NCI-H1417 (cell line): ENCODE measurements around the gene ZNF547.

ENCODE experiments used
- DNase-seq, 3 experiments: peaks; one replicate each; lab custom pipeline; 2025; lab: John Stamatoyannopoulos, UW

ZNF547 gene

DNA sequence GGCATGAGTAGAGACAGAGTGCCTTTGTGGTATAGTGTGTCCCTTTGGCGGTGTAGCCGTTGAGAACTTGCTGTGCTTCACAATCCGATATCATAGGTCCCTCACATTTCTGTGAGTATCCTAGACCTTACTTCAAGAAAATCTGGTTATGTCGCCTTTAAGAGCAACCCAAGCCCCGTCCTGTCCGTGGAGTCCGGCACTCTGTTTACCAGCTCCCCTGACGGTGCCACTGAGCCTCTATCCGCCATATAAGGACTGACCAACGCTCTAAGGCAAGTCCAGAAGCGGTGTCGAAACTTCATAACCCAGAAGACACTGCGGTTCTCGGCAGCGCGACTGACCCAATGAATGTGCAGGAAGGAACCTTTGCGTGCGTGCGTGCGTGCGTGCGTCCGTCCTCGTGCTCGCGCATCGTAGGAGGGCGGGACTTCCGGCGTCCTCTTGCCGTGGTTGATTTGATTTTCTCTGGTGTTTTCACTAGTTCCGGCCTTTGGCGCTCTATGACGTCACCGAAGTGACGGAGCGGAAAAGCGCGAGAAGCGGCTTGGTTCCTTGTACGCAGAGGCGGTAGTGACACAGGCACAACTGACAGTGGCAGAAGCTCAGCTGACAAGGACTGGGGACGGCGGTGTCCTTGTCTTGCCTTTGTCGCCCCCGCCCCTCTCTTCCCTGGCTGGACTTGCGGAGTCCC, at the start of gene ZNF547, which contains the start of gene TRAPPC2B:
Gene ZNF547 (plus strand): TSS at position 555 of the 691 bp plus-strand sequence. CDS start 5,005 bp downstream, outside the sequence.
Gene TRAPPC2B (plus strand): TSS at position 555 of the 691 bp plus-strand sequence. CDS start 1,283 bp downstream, outside the sequence.
- DNase-seq: peak; percentile 97 to 100 (median 99)

DNA sequence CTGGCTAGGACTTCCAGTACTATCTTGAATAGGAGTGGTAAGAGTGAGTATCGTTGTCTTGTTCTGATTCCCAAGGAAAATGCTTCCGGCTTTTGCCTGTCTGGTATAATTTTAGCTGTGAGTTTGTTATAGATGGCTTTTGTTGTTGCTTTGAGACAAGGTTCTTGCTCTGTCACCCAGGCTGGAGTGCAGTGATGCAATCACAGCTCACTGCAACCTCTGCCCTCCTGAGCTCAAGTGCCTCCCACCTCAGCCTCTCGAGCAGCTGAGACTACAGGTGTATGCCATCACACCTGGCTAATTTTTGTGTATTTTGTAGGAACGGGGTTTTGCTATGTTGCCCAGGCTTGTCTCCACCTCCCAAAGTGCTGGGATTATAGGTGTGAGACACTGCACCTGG, 49.2 kb upstream of the ZNF547 start:
- peak in 2 of 3 experiments; percentile 9 to 56 for DNase-seq

DNA sequence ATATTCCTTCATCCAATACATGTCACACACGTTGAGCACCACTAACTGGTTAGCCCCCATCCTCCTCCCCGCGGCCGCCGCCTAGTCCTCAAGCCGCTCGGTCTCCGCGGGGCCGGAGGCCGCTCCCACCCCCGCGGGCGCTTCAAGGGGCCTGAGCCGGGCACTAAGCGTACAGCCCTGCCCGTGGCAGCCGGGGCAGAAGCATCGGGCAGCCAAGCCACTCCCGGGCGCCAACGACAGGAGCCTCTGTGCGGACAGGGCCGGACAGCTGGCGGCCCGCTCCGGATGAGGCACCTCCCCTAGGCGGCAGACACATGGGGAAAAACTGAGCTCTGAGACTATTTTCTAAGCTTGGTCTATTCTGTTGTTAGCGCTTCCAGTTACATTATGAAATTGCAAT, 45.8 kb upstream of the ZNF547 start:
- DNase-seq: no peak

DNA sequence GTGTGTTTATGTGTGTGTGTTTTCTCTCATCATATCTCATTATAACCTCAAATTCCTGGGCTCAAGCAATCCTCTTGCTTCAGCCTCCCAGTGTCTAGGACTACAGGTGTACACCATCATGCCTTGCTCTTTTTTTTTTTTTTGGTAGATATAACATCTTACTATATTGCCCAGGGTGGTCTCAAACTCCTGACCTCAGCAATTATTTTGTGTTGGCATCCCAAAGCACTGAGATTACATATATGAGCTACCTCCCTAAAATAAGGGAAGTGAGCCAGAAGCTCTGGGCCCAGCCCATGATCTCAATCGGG, 43.5 kb upstream of the ZNF547 start:
- no peak for DNase-seq

DNA sequence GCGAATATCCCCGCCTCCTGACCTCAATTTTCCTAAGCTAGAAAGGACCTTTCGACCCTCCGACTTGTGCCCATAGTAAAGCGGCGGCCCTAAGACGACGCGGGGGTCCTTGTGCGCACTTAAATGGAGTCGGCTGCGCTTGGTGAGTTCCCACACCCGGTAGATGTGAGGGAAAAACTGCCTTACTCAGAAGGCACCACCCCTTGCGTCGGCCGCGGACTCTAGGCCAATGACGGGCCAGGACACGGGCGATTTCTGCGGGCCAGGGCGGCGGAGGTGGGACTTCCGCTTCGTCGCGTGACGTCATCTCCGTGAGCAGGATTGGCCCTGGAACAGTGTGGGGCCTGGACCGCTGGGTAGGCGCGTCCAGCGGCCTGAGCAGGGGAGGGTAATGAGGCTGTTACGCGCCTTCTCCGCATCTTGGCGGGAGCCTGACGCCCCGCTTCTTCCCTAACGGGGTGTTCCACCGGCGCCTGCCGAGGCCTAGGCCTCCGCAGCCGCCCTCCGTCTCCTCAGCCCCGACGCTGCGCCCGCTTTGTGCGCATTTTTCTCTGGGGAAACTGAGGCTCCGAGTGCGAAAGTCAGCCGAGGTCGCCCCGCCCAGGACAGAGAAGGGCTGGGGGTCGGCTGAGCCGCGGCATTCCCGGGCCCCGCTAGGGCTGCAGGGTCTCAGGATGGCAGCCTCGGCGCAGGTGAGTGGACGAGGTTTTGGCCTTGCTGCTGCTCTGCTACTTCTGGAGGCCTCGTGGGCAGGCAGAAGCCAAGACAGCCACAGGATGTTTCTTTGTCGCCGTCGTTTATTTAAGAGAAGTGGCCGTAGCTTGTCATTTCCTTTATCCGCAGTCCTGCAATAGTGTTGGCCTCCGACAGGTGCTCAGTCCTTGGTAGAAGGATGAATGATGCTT, 42.9 kb upstream of the ZNF547 start, which contains the start of gene ZNF543:
Gene ZNF543 (plus strand): TSS at position 293 of the 905 bp plus-strand sequence. CDS start 382 bp downstream, at position 675.
- DNase-seq: peak; percentile 92 to 96 (median 96)

DNA sequence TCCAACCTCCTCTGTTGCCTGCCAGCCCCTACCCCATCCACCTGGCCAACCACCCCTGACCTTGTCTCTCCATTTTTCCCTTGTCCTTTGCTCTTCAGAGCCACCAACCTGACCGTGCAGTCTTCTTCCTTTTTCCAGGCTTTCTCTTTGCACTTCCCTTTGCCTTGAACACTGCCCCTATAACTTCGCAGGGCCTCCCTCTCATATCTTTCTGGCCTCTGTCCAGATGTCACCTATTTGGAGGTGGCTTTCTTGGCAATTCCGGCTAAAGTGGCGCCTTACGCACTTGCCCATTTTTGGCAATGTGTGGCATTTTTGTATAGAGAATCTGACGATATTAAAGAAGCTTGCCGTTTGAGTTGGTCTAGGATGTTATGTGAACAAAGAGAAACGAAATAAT, 42.2 kb upstream of the ZNF547 start:
- no peak for DNase-seq

DNA sequence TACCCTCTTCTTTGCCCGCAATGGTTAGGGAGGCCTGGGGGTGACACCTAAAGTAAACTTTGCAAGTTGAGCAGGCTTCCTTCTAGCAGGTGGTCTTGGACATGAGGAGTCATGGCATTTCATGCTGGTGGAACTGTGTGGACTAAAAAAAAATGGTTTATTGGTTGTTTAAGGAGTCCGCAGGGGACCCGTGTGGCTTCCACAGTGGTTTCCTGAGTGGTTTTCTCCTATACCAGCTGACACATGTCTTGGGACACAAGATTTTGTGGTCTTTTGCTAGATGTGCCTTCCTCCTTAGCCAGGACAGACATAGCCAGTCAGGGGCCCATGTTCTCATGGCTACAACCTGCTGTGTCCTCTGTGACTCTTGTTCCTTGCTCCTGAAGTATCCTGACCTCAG, 41.6 kb upstream of the ZNF547 start:
- no peak for DNase-seq

DNA sequence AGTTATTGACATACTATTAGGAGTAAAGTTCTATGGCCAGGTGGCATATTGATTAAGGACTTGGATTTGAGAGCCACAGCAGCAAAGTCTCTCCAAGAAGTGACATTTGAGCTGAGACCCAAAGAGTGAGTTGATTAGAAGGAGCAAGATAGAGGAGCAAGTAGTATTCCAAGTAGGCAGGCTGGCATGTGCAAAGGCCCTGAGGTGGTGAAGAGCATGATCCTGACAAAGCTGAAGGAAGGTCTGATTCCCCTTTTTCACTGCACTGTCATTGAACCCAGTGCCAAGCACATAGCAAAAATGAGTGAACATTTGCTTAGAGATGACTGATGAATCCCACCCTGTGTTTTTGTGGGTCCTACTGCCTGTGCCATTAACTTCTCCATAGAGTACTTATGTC, 38.4 kb upstream of the ZNF547 start:
- no peak for DNase-seq

DNA sequence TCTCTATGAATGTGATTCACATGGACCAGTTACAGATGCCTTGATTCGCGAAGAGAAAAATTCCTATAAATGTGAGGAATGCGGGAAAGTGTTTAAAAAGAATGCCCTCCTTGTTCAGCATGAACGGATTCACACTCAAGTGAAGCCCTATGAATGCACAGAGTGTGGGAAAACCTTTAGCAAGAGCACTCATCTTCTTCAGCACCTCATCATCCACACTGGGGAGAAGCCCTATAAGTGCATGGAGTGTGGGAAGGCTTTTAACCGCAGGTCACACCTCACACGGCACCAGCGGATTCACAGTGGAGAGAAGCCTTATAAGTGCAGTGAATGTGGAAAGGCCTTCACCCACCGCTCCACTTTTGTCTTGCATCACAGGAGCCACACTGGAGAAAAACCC, 35.4 kb upstream of the ZNF547 start:
- no peak for DNase-seq

DNA sequence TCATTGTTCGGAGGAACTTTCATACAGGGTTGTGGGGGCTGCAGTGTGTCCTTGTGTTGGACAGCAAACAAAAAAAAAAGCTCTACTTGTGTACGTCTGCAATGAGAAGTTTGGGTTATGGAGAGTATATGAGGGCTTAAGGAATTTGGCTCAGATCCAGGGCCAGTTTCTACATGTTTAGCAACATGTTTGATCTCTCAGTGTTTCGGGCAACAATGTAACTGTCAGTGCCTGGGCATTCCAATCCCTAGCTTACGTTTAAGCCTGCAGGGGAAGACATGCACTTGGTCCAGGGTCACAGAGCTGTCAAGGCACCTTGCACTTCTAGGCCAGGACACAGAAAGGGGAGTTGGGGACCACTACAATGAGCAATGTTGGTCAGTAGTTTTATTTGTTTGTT, 29.2 kb upstream of the ZNF547 start:
- no peak for DNase-seq

DNA sequence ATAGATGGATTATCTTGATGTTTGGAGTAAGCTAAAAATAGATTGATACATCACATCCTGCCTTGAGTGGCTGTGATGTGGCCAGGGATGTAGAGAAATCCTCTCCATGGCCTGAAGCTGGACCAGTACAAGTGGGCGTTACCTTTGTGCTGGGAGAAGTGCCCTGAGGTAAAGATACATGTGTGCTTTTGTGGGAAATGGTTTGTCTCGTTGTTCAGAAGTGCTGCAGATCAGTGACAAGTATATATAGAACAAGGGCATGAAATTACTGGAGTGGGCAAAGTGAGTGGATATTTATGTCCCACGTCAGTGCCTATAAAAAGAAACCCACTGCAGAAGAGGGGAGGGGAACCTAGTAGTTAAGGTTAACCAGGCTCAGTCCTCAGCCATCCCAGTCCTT, 24.5 kb upstream of the ZNF547 start:
- no peak for DNase-seq

DNA sequence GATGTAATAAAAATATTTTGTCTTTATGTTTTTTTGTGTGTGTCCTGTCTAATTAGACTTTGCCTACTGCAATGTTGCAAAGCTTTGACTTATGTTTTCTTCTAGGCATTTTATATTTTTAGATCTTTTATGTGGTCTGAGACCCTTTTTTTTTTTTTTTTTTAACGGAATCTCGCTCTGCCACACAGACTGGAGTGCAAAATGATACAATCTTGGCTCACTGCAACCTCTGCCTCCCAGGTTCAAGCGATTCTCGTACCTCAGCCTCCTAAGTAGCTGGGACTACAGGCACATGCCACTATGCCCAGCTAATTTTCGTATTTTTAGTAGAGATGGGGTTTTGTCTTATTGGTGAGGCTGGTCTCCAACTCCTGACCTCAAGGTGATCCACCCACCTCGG, 20.8 kb upstream of the ZNF547 start:
- DNase-seq: no peak

DNA sequence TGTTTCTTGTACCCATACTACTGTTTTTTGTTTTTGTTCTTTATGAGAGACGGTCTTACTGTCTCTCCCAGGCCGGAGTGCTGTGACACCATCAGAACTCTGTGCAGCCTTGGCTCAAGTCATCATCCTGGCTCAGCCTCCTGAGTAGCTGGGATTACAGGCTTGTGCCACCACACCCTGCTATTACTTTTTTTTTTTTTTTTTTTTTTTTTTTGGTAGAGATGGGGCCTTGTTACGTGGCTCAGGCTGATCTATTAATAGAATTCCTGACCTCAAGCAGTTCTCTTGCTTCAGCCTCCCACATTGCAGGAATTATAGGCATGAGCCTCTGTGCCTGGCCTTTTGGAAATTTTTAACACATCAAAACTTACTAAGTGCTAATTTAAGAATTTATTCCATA, 15.2 kb upstream of the ZNF547 start:
- no peak for DNase-seq

DNA sequence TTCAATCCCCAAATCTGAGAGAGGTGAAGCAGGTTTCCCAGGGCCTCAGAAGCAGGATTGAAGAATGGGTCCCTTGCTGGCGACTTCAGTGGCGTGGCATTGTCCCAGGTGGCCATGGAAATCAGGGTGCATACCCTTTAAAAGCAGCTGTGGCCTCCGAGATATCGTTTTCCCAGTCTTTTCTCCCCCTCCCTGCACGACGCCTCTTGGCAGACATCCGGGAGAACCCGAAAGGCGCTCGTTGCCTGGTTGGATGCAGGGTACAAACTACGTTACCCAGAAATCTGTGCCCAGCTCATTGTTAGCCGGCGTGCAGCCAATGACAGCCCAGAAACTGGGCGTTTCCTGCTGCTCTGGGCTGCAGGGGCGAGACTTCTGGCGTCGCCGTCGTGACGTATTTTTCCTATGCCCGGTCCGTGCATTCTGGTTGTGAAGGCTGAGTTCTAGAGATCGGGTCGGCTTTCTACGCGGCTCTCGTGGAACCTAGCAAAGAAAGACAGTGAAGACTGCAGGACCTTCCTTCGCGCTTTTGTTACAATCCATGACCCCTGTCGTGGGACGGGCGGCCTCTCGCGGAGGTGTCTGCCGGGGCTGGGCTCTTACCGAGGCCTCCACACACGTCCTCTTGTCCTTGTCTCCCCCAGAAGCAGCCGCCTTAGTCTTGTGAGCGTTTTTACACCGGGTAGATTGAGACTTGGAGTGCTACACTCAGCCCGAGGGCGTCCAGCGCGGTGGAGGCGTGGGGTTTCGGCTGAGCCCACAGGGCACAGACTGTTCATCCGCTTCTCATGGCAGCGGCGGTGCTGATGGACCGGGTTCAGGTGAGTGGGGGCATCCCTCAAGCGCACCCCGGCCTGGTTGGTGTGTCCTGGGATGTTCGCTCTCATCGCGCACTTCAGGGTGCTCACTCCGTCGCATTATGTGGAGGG, 12.2 kb upstream of the ZNF547 start, which contains the start of gene ZNF304:
Gene ZNF304 (plus strand): TSS at position 395 of the 929 bp plus-strand sequence. CDS start 394 bp downstream, at position 789.
- peak; percentile 86 to 97 (median 94) for DNase-seq

DNA sequence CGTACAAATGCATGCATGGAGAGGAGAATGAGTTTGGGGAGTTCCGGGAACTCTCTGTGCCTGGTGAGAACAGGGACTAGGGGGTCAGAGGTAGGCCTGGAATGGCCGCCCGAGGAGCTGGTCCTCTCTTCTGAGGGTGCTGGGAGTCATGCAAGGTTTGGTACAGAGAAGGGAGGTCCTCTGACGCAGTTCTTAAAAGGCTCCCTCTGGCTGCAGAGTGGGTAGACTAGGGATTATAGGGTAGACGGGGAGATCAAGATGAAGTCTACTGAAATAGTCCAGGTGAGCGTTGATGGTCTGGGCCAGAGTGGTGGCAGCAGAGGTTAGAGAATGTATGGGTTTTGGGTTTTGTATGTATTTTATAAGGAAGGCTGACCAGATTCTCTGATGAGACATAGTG, 11.5 kb upstream of the ZNF547 start:
- DNase-seq: no peak

DNA sequence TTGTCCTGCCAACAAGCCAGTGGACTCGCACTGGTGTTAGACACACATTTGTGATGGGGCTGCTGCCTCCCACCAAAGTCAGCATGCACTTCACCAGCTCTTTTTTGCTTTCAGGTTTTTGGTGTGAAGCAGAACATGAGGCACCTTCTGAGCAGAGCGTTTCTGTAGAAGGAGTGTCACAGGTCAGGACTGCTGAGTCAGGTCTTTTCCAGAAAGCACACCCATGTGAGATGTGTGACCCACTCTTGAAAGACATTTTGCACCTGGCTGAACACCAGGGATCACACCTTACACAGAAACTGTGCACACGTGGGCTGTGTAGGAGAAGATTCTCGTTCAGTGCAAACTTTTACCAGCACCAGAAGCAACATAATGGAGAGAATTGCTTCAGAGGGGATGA, 7.4 kb upstream of the ZNF547 start:
- no peak for DNase-seq

DNA sequence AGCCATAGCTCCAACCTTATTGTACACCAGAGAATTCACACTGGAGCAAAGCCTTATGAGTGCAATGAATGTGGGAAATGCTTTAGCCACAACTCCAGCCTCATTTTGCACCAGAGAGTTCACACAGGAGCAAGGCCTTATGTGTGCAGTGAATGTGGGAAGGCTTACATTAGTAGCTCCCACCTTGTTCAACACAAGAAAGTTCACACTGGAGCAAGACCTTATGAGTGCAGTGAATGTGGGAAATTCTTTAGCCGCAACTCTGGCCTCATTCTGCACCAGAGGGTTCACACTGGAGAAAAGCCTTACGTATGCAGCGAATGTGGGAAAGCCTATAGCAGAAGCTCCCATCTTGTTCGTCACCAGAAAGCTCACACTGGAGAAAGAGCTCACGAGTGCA, 5.9 kb upstream of the ZNF547 start:
- no peak for DNase-seq

DNA sequence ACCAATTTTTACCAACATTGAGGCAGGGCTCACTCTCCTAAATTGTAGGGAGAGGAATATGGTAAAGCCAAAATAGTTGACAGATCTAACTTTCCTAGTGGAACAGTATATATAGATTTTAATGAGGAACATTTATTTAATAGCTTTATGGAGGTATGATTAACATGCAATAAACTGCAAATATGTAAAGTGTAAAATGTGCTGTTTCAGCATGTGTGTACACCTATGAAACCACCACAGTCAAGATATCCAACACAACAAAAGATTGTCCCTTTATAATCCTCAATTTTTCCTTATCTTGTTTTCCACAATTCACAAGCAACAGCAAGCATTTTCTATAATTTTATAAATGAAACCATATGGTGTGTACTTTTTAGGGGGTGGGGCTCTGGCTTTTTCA, 4.1 kb upstream of the ZNF547 start:
- DNase-seq: no peak

DNA sequence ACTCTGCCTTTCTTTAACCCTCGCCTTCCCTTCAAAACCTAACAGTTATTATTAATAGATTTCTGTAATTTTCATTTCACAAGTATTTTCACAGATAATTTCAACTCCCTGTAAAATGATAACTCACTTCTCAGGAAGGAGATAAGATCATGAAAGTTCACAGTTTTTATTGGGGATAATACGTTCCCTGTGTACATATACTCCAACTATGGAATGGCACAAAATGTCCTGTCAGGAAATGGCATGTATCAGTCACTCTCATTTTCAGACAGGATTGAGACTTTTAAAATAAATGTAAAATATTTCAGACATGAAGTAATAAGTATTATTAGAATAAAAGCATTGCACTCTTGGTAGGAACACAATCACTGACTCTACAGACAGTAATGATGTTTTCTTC, 932 bp upstream of the ZNF547 start:
- DNase-seq: no peak

DNA sequence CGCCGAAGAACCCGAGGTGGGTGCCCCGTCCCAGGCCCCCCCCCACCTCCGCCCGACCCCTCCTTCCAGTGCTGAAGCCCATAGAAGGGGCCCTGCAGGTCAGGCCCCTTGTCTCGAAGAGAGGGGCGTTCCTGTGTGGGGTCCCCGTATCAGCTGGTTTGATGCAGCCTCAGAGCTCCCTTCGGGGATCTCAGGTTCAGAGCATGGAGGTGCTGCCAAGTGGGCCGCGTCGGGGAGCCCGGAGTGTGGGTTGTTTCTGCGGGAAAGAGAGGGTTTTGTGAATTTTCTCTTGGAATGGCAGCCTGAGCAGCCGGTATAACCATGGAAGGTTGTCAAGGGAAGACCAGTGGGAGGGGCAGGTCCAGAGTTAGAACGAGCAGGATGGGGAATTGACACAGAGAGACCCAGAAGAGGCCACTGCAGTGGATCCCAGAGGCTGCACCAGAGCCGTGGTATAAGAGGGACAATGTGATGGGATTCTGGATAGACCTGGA, 384 bp downstream of the ZNF547 start:
- DNase-seq: peak in 1 of 3 experiments; percentile 26

DNA sequence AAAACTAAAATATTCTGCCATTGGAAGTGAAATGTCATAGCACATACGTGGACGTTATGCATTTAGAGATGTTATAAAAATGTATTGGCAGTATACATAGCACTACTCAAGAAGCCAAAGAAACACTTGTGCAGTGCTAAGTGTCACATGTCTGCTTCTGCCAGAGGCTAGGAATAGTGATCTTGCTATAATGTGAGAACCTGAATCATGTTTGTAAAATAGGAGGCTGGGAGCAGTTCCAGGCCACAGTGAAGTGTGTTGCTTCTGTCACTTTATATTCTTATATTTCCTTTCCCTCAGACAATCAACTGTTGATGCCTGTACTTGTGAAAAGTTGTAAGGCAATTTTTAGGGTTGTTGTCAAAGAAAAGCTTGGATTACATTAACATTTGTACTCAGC, 3.4 kb downstream of the ZNF547 start:
- no peak for DNase-seq

DNA sequence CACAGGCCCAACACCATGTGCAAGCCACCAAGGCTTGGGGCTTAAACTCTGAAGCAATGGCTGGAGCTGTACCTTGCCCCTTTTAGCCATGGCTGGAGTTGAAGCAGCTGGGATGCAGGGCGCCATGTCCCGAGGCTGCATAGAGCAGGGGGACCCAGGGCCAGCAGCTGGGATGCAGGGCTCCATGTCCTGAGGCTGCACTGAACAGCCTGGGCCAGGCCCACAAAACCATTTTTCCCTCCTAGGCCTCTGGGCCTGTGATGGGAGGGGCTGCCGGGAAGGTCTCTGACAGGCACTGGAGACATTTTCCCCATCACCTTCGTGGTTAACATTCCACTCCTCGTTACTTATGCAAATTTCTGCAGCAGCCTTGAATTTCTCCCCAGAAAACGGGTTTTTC, 10.8 kb downstream of the ZNF547 start:
- no peak for DNase-seq
